Measurements from ENCODE around the gene RABL2A.
"Not testable (repeated sequence)": the region's sequence is repeated elsewhere in the genome, so short reads cannot be mapped to it uniquely, and the experiment has no call there.

The RABL2A gene

DNA sequence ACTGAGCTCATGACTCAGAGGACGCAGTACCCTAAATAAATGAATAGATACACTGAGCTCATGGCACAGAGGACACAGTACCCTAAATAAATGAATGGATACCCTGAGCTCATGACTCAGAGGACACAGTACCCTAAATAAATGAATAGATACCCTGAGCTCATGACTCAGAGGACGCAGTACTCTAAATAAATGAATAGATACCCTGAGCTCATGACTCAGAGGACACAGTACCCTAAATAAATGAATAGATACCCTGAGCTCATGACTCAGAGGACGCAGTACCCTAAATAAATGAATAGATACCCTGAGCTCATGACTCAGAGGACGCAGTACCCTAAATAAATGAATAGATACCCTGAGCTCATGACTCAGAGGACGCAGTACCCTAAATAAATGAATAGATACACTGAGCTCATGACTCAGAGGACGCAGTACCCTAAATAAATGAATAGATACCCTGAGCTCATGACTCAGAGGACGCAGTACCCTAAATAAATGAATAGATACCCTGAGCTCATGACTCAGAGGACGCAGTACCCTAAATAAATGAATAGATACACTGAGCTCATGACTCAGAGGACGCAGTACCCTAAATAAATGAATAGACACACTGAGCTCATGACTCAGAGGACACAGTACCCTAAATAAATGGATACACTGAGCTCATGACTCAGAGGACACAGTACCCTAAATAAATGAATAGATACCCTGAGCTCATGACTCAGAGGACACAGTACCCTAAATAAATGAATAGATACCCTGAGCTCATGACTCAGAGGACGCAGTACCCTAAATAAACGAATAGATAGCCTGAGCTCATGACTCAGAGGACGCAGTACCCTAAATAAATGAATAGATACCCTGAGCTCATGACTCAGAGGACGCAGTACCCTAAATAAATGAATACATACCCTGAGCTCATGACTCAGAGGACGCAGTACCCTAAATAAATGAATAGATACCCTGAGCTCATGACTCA lies 24.1 kb downstream of the RABL2A start:
- not testable (repeated sequence) for H3K4me3 ChIP-seq (ENCODE audit: low read depth, low read length); DNase-seq (ENCODE audit: low read depth)

DNA sequence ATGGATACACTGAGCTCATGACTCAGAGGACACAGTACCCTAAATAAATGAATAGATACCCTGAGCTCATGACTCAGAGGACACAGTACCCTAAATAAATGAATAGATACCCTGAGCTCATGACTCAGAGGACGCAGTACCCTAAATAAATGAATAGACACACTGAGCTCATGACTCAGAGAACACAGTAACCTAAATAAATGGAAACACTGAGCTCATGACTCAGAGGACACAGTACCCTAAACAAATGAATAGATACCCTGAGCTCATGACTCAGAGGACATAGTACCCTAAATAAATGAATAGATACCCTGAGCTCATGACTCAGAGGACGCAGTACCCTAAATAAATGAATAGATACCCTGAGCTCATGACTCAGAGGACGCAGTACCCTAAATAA lies 25.5 kb downstream of the RABL2A start:
- DNase-seq (ENCODE audit: low read depth); H3K4me3 ChIP-seq (ENCODE audit: low read depth, low read length): not testable (repeated sequence)

GRCh38 chr2:113656031-113656624 lies 29.1 kb downstream of the RABL2A start:
- H3K4me3 ChIP-seq (ENCODE audit: low read depth, low read length); DNase-seq (ENCODE audit: low read depth): not testable (repeated sequence)

DNA sequence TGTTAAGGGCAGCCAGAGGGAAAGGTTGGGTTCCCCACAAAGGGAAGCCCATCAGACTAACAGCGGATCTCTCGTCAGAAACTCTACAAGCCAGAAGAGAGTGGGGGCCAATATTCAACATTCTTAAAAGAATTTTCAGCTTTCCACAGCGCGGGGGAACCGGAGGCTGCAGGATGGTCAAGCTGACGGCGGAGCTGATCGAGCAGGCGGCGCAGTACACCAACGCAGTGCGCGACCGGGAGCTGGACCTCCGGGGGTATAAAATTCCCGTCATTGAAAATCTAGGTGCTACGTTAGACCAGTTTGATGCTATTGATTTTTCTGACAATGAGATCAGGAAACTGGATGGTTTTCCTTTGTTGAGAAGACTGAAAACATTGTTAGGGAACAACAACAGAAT lies 30.7 kb downstream of the RABL2A start:
- H3K4me3 ChIP-seq (ENCODE audit: low read depth, low read length), result not testable (repeated sequence)

DNA sequence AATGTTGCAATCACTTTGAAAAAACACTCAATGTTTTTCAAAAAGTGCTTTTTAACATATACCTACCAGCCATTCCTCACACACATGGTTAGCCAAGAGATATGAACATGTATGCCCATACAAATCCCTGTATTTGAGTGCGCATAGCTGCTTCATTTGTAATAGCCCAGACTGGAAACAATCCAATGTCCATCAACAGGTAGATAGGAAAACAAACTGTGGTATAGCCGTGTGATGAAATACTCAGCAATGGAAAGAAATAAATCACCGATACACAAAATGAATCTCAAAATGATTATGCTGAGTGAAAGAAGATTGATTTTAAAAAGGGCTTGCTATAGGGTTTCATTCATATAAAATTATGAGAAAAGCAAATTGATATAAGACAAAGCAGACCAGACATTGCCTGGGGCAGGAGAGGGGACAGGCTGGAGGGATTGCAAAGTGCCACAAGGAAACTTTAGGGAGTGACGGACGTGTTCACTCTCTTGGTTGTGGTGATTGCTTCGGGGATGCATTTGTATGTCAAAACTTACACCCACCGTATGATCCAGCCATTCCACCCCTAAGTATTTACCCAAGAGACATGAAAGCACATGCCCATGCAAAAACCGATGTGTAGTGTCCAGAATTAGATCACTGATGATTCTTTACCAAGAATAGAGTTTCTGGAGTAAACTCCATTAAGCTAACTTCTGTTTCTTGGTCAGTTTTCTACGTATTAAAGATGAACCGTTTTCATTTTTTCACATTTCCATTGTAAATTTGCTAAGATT lies 36.4 kb downstream of the RABL2A start:
- DNase-seq (ENCODE audit: low read depth), result not testable (repeated sequence)

More for the DNA sequence above, 30.7 kb downstream of the RABL2A start:
- DNase-seq (ENCODE audit: low read depth), result not testable (repeated sequence)

GRCh38 chr2:113664761-113665533 lies 37.9 kb downstream of the RABL2A start:
- not testable (repeated sequence) for H3K4me3 ChIP-seq (ENCODE audit: low read depth, low read length); DNase-seq (ENCODE audit: low read depth)

More for the DNA sequence above, 36.4 kb downstream of the RABL2A start:
- H3K4me3 ChIP-seq (ENCODE audit: low read depth, low read length), result not testable (repeated sequence)

DNA sequence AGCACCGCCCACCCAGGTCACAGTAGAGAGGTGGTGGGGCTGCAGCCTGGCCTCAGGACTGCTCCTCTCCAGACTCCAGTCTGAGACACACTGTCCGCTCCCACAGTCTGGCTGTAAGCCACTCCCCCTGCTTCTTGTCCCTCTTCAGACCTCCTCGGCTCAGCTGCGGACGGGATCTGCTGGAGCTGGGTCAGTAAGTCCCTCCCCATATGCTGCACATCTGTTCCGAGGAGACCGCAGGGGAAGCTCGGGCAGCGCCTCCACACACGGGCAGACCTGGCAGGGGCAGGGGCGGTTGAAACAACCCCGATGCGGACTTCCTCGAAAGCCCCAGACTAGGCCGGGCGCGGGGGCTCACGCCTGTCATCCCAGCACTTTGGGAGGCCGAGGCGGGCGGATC lies 41.9 kb downstream of the RABL2A start:
- DNase-seq (ENCODE audit: low read depth), result not testable (repeated sequence)

GRCh38 chr2:113672326-113672932 lies 45.4 kb downstream of the RABL2A start:
- no peak for DNase-seq (ENCODE audit: low read depth)
- TF ChIP-seq, protein P1, sequence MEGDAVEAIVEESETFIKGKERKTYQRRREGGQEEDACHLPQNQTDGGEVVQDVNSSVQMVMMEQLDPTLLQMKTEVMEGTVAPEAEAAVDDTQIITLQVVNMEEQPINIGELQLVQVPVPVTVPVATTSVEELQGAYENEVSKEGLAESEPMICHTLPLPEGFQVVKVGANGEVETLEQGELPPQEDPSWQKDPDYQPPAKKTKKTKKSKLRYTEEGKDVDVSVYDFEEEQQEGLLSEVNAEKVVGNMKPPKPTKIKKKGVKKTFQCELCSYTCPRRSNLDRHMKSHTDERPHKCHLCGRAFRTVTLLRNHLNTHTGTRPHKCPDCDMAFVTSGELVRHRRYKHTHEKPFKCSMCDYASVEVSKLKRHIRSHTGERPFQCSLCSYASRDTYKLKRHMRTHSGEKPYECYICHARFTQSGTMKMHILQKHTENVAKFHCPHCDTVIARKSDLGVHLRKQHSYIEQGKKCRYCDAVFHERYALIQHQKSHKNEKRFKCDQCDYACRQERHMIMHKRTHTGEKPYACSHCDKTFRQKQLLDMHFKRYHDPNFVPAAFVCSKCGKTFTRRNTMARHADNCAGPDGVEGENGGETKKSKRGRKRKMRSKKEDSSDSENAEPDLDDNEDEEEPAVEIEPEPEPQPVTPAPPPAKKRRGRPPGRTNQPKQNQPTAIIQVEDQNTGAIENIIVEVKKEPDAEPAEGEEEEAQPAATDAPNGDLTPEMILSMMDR (IDR thresholded peaks at IDR 0.05; ENCODE audit: insufficient read depth, low read depth, low read length, missing control alignments), result no peak
- no peak overlapping the region for H3K4me3 ChIP-seq (ENCODE audit: low read depth, low read length)

More for the DNA sequence above, 41.9 kb downstream of the RABL2A start:
- H3K4me3 ChIP-seq (ENCODE audit: low read depth, low read length), result not testable (repeated sequence)

DNA sequence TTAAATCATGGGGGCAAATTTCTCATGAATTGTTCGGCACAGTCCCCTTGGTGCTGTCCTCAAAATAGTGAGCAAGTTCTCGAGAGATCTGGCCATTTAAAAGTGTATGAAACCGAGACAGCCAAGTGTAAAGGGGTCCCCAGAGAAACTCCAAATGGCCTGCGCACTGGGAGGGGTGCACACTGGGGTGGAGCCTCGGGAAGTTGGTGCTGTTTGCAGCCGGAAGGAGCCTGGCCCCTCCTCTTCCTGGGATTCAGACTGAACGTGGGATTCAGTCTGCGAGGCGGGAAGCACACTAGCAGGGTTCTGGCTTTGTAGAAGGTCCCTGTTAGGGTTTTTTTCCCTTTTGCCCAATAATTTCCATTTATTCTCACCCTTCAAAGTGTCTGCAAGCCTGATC lies 48.8 kb downstream of the RABL2A start:
- no peak for DNase-seq (ENCODE audit: low read depth)
- no peak overlapping the region for H3K4me3 ChIP-seq (ENCODE audit: low read depth, low read length)
- TF ChIP-seq, protein P1 (IDR thresholded peaks at IDR 0.05; ENCODE audit: insufficient read depth, low read depth, low read length, missing control alignments), result no peak

DNA sequence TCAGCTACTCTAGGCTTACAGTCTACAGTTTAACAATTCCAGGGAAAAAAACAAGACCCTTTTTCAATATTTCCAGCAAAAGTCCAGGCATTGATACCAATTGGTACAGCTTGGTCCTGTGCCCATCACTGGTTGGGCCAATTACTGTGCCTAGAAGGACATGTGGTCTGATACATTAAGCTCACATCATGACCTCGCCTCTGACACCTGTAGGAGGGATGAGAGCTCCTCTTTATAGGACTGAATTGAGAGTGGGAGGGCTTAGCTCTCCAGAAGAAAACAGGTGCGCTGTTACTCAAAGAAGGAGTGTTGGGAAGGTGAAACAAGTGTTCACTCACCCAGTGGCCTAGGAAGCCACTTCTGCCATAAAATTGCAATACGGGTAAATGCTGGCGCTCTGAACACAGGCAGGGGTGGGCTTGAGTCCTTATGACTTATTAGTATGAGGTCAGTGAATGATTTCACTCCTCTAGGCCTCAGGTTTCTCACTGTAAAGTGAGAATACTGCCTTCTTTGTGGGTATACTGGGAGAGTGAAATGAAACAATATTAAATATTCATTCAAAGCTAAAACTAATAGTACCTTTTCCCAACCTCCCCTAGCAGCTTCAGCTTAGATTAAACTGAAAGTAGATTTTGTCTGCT lies 49.7 kb downstream of the RABL2A start:
- H3K4me3 ChIP-seq (ENCODE audit: low read depth, low read length), result no peak overlapping the region
- DNase-seq (ENCODE audit: low read depth), result no peak
- TF ChIP-seq, protein P1 (IDR thresholded peaks at IDR 0.05; ENCODE audit: insufficient read depth, low read depth, low read length, missing control alignments), result no peak

Data from GM12865 (cell line).